Measurements from ENCODE around the gene CYP1A2.

Gene CYP1A2, protein sequence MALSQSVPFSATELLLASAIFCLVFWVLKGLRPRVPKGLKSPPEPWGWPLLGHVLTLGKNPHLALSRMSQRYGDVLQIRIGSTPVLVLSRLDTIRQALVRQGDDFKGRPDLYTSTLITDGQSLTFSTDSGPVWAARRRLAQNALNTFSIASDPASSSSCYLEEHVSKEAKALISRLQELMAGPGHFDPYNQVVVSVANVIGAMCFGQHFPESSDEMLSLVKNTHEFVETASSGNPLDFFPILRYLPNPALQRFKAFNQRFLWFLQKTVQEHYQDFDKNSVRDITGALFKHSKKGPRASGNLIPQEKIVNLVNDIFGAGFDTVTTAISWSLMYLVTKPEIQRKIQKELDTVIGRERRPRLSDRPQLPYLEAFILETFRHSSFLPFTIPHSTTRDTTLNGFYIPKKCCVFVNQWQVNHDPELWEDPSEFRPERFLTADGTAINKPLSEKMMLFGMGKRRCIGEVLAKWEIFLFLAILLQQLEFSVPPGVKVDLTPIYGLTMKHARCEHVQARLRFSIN

DNA sequence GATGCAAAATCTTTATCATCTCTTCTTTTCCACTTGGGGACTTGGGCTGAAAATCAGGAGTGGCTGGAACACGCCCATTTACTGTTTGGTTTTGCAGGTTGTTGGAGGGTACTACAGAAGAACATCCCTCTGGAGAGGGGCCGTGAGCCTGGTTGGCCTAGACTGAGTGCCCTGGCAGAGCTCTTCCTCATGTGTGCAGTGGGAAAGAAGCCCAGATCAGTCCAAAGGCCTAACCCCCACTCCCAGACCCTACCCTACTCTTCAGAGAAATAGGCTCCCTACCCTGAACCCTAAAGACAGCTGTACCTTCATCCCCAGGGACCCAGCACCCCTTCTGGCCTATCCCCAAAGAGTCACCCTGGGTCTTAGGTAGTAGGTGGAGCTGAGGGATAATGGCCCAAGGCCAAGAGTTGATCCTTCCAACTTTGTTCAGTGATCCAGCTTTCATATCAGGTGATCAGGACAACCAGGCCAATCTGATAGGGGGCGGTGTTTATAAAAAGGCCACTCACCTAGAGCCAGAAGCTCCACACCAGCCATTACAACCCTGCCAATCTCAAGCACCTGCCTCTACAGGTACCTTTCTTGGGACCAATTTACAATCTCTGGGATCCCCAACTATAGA is at the start of gene CYP1A2:
Gene CYP1A2 (plus strand): TSS at position 524 of the 625 bp plus-strand sequence. CDS start 894 bp downstream, outside the sequence.
- H3K4me1 ChIP-seq (ENCODE audit: low read length) = no peaks in the 10 kb centered on the region
- H3K79me2 ChIP-seq (ENCODE audit: low read length) = no peaks in the 10 kb centered on the region
- DNase-seq = no peak
- H3K4me2 ChIP-seq (ENCODE audit: low read depth, low read length) = no peak within 1 kb of the TSS
- no peak for TF ChIP-seq EZH2phosphoT487 (IDR thresholded peaks at IDR 0.05; ENCODE audit: low read length)
- TF ChIP-seq, protein P1, sequence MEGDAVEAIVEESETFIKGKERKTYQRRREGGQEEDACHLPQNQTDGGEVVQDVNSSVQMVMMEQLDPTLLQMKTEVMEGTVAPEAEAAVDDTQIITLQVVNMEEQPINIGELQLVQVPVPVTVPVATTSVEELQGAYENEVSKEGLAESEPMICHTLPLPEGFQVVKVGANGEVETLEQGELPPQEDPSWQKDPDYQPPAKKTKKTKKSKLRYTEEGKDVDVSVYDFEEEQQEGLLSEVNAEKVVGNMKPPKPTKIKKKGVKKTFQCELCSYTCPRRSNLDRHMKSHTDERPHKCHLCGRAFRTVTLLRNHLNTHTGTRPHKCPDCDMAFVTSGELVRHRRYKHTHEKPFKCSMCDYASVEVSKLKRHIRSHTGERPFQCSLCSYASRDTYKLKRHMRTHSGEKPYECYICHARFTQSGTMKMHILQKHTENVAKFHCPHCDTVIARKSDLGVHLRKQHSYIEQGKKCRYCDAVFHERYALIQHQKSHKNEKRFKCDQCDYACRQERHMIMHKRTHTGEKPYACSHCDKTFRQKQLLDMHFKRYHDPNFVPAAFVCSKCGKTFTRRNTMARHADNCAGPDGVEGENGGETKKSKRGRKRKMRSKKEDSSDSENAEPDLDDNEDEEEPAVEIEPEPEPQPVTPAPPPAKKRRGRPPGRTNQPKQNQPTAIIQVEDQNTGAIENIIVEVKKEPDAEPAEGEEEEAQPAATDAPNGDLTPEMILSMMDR (IDR thresholded peaks at IDR 0.05; ENCODE audit: low read length) = no peak
- TF ChIP-seq EZH2 (optimal IDR thresholded peaks at IDR 0.05; ENCODE audit: low read depth, low read length) = no peak
- no peaks in the 10 kb centered on the region for H3K9me2 ChIP-seq (replicated peaks; ENCODE audit: insufficient read depth, low read length)
- no peaks in the 10 kb centered on the region for H4K20me1 ChIP-seq (ENCODE audit: insufficient read depth, low read length)
- no peak within 1 kb of the TSS for H3K27ac ChIP-seq (ENCODE audit: low read length)
- no peaks in the 10 kb centered on the region for H3K9me3 ChIP-seq (replicated peaks; ENCODE audit: insufficient read depth, low read length)
- no peak within 1 kb of the TSS for H3K9ac ChIP-seq (ENCODE audit: low read length)
- no peaks in the 10 kb centered on the region for H3F3A ChIP-seq (ENCODE audit: insufficient read depth, low read length)
- H2AFZ ChIP-seq (ENCODE audit: low read length) = no peak within 1 kb of the TSS
- no peaks in the 10 kb centered on the region; the same call in 1 of the 2 replicates for H3K27me3 ChIP-seq (replicated peaks; ENCODE audit: insufficient read depth, low read length)
- H3K36me3 ChIP-seq (replicated peaks; ENCODE audit: insufficient read depth, low read length) = no peaks in the 10 kb centered on the region
- H3K4me3 ChIP-seq (ENCODE audit: low read length) = no peak within 1 kb of the TSS

- H3K9ac ChIP-seq (ENCODE audit: low read length) = no peak overlapping the region
- no peaks in the 10 kb centered on the region for H3K9me3 ChIP-seq (replicated peaks; ENCODE audit: insufficient read depth, low read length)
- TF ChIP-seq, protein P1 (IDR thresholded peaks at IDR 0.05; ENCODE audit: low read length) = no peak
- no peak for TF ChIP-seq EZH2phosphoT487 (IDR thresholded peaks at IDR 0.05; ENCODE audit: low read length)
- TF ChIP-seq EZH2 (optimal IDR thresholded peaks at IDR 0.05; ENCODE audit: low read depth, low read length) = no peak
- no peaks in the 10 kb centered on the region for H3K9me2 ChIP-seq (replicated peaks; ENCODE audit: insufficient read depth, low read length)
- H2AFZ ChIP-seq (ENCODE audit: low read length) = no peak overlapping the region
- no peak overlapping the region for H3K27ac ChIP-seq (ENCODE audit: low read length)
- H3K4me2 ChIP-seq (ENCODE audit: low read depth, low read length) = no peak overlapping the region
- H3K79me2 ChIP-seq (ENCODE audit: low read length) = no peaks in the 10 kb centered on the region
- DNase-seq = no peak
- H3K4me1 ChIP-seq (ENCODE audit: low read length) = no peaks in the 10 kb centered on the region
- H3K27me3 ChIP-seq (replicated peaks; ENCODE audit: insufficient read depth, low read length) = peaks cover 11% of the 10 kb centered on the region; the same call in 1 of the 2 replicates
- no peaks in the 10 kb centered on the region for H4K20me1 ChIP-seq (ENCODE audit: insufficient read depth, low read length)
- H3F3A ChIP-seq (ENCODE audit: insufficient read depth, low read length) = no peaks in the 10 kb centered on the region
- H3K36me3 ChIP-seq (replicated peaks; ENCODE audit: insufficient read depth, low read length) = no peaks in the 10 kb centered on the region
- H3K4me3 ChIP-seq (ENCODE audit: low read length) = no peak overlapping the region
Observed at GRCh38 chr15:74709011-74709410, 39.6 kb upstream of the CYP1A2 start.

GRCh38 chr15:74709892-74710291 is 38.8 kb upstream of the CYP1A2 start:
- Histone ChIP-seq H3K36me3 (replicated peaks; ENCODE audit: insufficient read depth, low read length) (no peaks in the 10 kb centered on the region), H3K4me1 (ENCODE audit: low read length) (no peaks in the 10 kb centered on the region), H3F3A (ENCODE audit: insufficient read depth, low read length) (no peaks in the 10 kb centered on the region), H3K9ac (ENCODE audit: low read length) (no peak overlapping the region), H3K9me2 (replicated peaks; ENCODE audit: insufficient read depth, low read length) (no peaks in the 10 kb centered on the region), H3K27ac (ENCODE audit: low read length) (no peak overlapping the region), H3K27me3 (replicated peaks; ENCODE audit: insufficient read depth, low read length) (peaks cover 8% of the 10 kb centered on the region; the same call in 1 of the 2 replicates), H4K20me1 (ENCODE audit: insufficient read depth, low read length) (no peaks in the 10 kb centered on the region), H3K79me2 (ENCODE audit: low read length) (no peaks in the 10 kb centered on the region), H3K9me3 (replicated peaks; ENCODE audit: insufficient read depth, low read length) (no peaks in the 10 kb centered on the region), H3K4me2 (ENCODE audit: low read depth, low read length) (no peak overlapping the region), H3K4me3 (ENCODE audit: low read length) (no peak overlapping the region), H2AFZ (ENCODE audit: low read length) (no peak overlapping the region)
- DNase-seq = no peak
- TF ChIP-seq EZH2 (optimal IDR thresholded peaks at IDR 0.05; ENCODE audit: low read depth, low read length) = no peak
- TF ChIP-seq, protein P1 (IDR thresholded peaks at IDR 0.05; ENCODE audit: low read length) = no peak
- no peak for TF ChIP-seq EZH2phosphoT487 (IDR thresholded peaks at IDR 0.05; ENCODE audit: low read length)
